Thyroid gland (tissue), 4 donors: ENCODE data around the gene NFIA. TPM values are rescaled to one million over a fixed set of nuclear protein-coding genes. Genes with fewer than 3 reads are reported as not detected.

Experiments
- DNase-seq, 2 donors: peaks; one replicate each; pipeline ENCODE4 v3.0.0-alpha.2; 2019
- H3K27ac ChIP-seq, 3 donors: fragments of 200-600 bp; sonication (generic); 1 replicate in 2 of 3; 2 replicates in 1 of 3; pipeline ENCODE4 v1.5.1; 2016 to 2019; ENCODE audit warnings: mild to moderate bottlenecking in 1 of 3, moderate library complexity in 1 of 3
- H3K27me3 ChIP-seq: fragments of 200-600 bp; sonication (generic); one replicate; pipeline ENCODE4 v1.5.1; 2019
- H3K36me3 ChIP-seq, 2 donors: fragments of 200-600 bp; sonication (generic); one replicate each; pipeline ENCODE4 v1.5.1; 2016 to 2019
- H3K4me1 ChIP-seq, 2 donors: fragments of 200-600 bp; sonication (generic); one replicate each; pipeline ENCODE4 v1.5.1; 2017 to 2019
- H3K4me3 ChIP-seq, 3 donors: fragments of 200-600 bp; sonication (generic); replicated peaks in 1 of 3; 1 replicate in 2 of 3; 2 replicates in 1 of 3; pipeline ENCODE4 v1.5.1; 2016; ENCODE audit warnings: mild to moderate bottlenecking in 1 of 3
- H3K9me3 ChIP-seq: fragments of 200-600 bp; sonication (generic); one replicate; pipeline ENCODE4 v1.5.1; 2017
- POLR2A ChIP-seq, 2 donors: fragments of 450-650 bp; IDR thresholded peaks; one replicate each; pipeline ENCODE4 v1.6.1; 2017; ENCODE audit warnings: antibody characterized with exemption in 2 of 2, mild to moderate bottlenecking in 2 of 2, moderate library complexity in 1 of 2
- WGBS, 2 donors: methylation state at CpG; one replicate each; pipeline ENCODE4 v1.1.5; 2017; 5-methylcytosine and 5-hydroxymethylcytosine counted together
- intact Hi-C: fragments of 100-400 bp; cut with DNase I; formaldehyde crosslinking; loops from one replicate; pipeline ENCODE4 v1.15.1; 2023
- total RNA-seq, 4 donors: library from RNA; depleted of rRNA; stranded (reverse); fragments of >200 nt; gene quantifications; one replicate each; pipeline ENCODE4 v1.2.3, GENCODE V29; 2016
- TF ChIP-seq, protein P1 (sequence below), 6 experiments: fragments of 200-600 bp in 3 of 6; fragments of 450-650 bp in 3 of 6; sonication (generic) in 3 of 6; IDR thresholded peaks; one replicate each; pipeline ENCODE4 v1.5.1; 2016 to 2019; ENCODE audit warnings: antibody characterized with exemption in 6 of 6, mild to moderate bottlenecking in 2 of 6, inconsistent platforms in 1 of 6, moderate library complexity in 1 of 6

NFIA gene
- total RNA-seq, 4 donors from 2014 or later: 105 to 149 (median 118) TPM

DNA sequence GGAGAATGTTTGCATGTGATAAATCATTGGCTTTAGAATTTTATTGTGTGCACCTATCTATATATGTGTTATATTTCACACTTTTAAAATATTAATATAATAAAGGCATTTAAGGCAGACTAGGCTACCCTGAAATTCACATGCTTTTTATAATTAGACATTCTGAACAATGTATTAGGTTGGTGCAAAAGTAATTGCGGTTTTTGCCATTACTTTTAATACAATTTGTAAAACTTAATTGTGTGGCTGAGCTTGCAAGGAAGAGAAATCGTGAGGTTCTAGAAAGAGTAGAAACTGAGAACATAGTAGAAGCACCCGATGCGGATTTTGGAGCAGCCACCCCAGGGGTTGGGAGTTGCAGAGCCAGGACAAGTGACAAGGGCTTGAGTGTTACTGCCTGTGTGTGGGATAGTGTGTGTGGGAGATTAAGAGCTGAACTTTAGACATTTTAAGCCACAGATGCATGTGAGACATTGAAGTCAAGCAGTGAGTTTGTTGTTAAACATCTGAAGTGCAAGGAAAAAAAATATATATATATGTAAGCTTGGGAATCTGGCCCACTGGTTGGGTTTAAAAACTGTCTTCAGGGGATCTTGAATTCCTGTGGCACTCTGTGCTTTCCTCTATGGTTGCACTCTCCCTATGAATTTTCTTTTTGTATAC, 398.0 kb downstream of the NFIA start:
- no peak overlapping the region for H3K4me3 ChIP-seq
- no peak overlapping the region for H3K27ac ChIP-seq
- intact Hi-C loops: no loop called here
- TF ChIP-seq POLR2A (IDR thresholded peaks at IDR 0.05): no peak
- TF ChIP-seq, protein P1, sequence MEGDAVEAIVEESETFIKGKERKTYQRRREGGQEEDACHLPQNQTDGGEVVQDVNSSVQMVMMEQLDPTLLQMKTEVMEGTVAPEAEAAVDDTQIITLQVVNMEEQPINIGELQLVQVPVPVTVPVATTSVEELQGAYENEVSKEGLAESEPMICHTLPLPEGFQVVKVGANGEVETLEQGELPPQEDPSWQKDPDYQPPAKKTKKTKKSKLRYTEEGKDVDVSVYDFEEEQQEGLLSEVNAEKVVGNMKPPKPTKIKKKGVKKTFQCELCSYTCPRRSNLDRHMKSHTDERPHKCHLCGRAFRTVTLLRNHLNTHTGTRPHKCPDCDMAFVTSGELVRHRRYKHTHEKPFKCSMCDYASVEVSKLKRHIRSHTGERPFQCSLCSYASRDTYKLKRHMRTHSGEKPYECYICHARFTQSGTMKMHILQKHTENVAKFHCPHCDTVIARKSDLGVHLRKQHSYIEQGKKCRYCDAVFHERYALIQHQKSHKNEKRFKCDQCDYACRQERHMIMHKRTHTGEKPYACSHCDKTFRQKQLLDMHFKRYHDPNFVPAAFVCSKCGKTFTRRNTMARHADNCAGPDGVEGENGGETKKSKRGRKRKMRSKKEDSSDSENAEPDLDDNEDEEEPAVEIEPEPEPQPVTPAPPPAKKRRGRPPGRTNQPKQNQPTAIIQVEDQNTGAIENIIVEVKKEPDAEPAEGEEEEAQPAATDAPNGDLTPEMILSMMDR (IDR thresholded peaks at IDR 0.05): no peak
- H3K9me3 ChIP-seq: no peaks in the 10 kb centered on the region
- 85 to 87% methylated on average over 4 of the region's 4 CpGs for WGBS, 2 donors
- H3K27me3 ChIP-seq: no peaks in the 10 kb centered on the region
- no peaks in the 10 kb centered on the region for H3K36me3 ChIP-seq
- H3K4me1 ChIP-seq: no peaks in the 10 kb centered on the region
- no peak for DNase-seq

DNA sequence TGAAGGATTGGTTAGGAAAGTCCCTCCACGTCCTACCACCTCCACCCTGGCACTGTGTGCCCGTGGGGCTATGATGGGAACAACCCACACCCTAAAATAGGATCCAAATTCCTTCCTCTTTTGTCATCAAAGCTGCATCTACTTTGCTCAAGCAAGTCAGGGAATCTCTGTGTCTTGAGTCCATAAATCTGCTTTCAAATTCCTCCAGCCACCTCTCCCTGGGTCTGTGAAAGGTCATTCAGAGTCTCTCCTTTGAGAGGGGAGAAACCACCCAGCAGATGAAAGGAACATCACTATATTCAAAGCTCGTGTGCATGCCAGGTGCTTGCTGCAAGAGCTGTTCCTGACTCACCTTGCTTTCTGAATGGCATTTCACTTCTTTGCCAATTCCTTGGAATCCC, 399.0 kb downstream of the NFIA start:
- Histone ChIP-seq H3K4me1 (no peaks in the 10 kb centered on the region), H3K36me3 (no peaks in the 10 kb centered on the region), H3K4me3 (no peak overlapping the region), H3K9me3 (no peaks in the 10 kb centered on the region), H3K27me3 (no peaks in the 10 kb centered on the region), H3K27ac (no peak overlapping the region)
- no peak for DNase-seq
- intact Hi-C loops: no loop called here
- 56 to 84% methylated on average over 3 of the region's 3 CpGs for WGBS, 2 donors
- TF ChIP-seq POLR2A (IDR thresholded peaks at IDR 0.05): no peak
- TF ChIP-seq, protein P1 (IDR thresholded peaks at IDR 0.05): no peak

DNA sequence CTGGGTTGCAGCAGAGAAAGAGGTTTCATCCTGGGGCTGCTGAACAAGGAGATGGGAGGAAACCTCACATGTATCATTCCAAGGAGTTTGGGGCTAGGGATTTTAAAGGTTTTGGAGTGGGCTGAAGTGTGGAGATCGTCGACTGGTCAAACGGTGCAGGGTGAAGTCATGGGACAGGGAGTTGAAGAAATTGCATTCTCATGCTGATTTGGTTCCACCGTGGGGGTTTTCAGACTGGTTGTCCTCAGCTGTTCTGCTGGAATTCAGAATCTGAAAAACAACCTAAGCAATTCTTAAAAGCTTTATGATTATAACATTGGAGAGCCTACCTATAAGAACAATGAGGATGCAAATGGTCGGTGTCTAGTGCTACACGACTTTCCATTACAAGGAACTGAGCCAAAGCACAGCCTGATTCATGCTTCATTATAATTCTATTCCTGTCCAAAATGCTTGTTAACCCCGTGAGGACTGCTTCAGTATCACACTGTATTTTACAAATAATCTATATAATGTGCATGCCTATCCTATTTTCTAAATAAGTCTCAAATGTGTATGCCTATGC, 399.9 kb downstream of the NFIA start:
- Histone ChIP-seq H3K27me3 (no peaks in the 10 kb centered on the region), H3K4me3 (no peak overlapping the region), H3K9me3 (no peaks in the 10 kb centered on the region), H3K4me1 (no peaks in the 10 kb centered on the region), H3K36me3 (no peaks in the 10 kb centered on the region), H3K27ac (no peak overlapping the region)
- no peak for DNase-seq
- intact Hi-C loops: no loop called here
- 63 to 65% methylated on average over 7 of the region's 7 CpGs for WGBS, 2 donors
- TF ChIP-seq, protein P1 (IDR thresholded peaks at IDR 0.05): no peak
- no peak for TF ChIP-seq POLR2A (IDR thresholded peaks at IDR 0.05)

DNA sequence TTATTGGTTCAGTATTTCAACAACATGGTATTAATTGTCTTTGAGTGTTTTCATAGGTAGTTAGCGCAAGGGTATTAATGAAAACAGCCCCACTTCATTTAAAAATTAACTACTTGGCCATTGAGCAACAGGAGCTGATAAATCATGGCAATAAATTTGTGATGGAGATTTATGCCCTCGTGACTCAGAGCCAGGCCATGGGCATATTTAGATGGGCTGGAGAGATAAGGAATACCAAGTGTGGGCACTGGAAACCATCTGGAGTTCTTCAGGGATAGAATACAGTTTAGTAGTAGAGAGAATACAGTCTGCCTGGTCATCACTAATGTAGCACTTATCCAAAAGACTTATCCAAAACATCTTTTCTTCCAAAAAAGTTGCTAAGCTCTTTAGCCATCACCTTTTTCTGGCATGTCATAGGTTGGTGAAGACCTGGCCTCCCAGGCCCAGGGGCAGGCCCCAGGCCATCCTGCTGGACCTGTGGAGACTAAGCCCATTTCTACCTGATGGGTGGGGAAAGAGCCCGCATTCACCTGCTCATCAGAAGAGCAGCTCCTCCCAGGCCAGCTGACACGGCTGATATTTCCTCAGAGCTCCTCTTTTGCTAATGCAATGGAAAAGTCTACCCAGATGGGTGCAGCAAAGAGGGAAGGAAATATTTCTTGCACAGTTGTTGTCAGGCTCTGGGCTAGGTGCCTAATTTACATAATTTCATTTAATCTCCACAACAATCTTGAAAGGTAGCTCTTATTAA, 404.6 kb downstream of the NFIA start:
- Histone ChIP-seq H3K27me3 (no peaks in the 10 kb centered on the region), H3K9me3 (no peaks in the 10 kb centered on the region), H3K4me1 (no peaks in the 10 kb centered on the region), H3K4me3 (no peak overlapping the region), H3K36me3 (no peaks in the 10 kb centered on the region), H3K27ac (no peak overlapping the region)
- no peak for DNase-seq
- intact Hi-C loops: no loop called here
- TF ChIP-seq, protein P1 (IDR thresholded peaks at IDR 0.05): no peak
- no peak for TF ChIP-seq POLR2A (IDR thresholded peaks at IDR 0.05)
- 85 to 88% methylated on average over 4 of the region's 4 CpGs for WGBS, 2 donors

DNA sequence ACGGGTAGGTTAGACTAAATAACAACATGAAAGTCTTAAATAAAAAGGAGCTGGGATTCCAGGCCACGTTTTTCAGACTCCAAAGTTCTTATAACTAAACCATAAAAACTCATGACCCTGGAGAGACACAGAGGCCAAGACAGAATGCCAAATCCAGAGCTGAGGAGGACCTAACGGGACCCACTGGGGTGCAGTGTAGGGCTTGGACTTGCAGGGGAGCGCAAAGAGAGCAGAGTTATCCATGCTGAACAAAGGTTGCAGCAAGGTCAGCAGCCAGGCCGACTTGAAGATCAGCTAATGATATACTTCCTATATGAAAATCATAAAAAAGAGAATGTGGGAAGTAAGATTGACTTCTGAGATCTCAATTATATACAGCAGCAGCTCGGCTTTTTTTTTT, 405.4 kb downstream of the NFIA start:
- TF ChIP-seq, protein P1 (IDR thresholded peaks at IDR 0.05): no peak
- TF ChIP-seq POLR2A (IDR thresholded peaks at IDR 0.05): no peak
- Histone ChIP-seq H3K27me3 (no peaks in the 10 kb centered on the region), H3K9me3 (no peaks in the 10 kb centered on the region), H3K36me3 (no peaks in the 10 kb centered on the region), H3K4me1 (no peaks in the 10 kb centered on the region), H3K4me3 (no peak overlapping the region), H3K27ac (no peak overlapping the region)
- intact Hi-C loops: no loop called here
- DNase-seq: no peak
- WGBS, 2 donors: 64 to 69% methylated on average over 6 of the region's 6 CpGs
